ENCODE measurements around the gene PODXL.

DNA sequence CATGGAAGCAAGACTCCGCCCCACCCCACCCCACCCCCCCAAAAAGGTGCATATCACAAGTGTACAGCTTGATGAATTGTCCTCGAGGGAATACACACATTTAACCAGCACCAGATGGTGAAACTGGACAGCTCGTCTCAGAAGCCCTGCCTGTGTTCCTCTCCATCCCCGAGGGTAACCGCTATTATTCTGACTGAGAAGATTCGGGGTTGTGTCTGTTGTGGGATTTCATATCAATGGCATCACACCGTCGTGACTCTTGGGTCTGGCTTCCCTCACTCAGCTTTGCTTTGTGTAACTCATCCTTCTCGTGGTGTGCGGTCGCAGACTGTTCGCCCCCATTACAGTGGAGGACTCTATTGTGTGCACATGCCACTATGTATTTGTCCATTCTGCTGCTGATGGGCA is 18.9 kb downstream of the PODXL start:
- TF ChIP-seq POLR2AphosphoS5 (IDR thresholded peaks at IDR 0.05; ENCODE audit: low read depth) (no peak), EZH2 (IDR thresholded peaks at IDR 0.05; ENCODE audit: low read depth, unreplicated experiment) (no peak), EZH2phosphoT487 (IDR thresholded peaks at IDR 0.05; ENCODE audit: unreplicated experiment) (no peak), CREB1 (CRISPR knock-in tag; IDR thresholded peaks at IDR 0.05; ENCODE audit: low read depth) (no peak), NANOG (IDR thresholded peaks at IDR 0.05; ENCODE audit: borderline replicate concordance) (no peak), STAT1 (IDR thresholded peaks at IDR 0.05; ENCODE audit: unreplicated experiment) (no peak), ETS1 (IDR thresholded peaks at IDR 0.05) (no peak), JUNB (IDR thresholded peaks at IDR 0.05; ENCODE audit: unreplicated experiment) (no peak), ZNF114 (CRISPR knock-in tag; IDR thresholded peaks at IDR 0.05) (no peak)
- TF ChIP-seq, protein P1, sequence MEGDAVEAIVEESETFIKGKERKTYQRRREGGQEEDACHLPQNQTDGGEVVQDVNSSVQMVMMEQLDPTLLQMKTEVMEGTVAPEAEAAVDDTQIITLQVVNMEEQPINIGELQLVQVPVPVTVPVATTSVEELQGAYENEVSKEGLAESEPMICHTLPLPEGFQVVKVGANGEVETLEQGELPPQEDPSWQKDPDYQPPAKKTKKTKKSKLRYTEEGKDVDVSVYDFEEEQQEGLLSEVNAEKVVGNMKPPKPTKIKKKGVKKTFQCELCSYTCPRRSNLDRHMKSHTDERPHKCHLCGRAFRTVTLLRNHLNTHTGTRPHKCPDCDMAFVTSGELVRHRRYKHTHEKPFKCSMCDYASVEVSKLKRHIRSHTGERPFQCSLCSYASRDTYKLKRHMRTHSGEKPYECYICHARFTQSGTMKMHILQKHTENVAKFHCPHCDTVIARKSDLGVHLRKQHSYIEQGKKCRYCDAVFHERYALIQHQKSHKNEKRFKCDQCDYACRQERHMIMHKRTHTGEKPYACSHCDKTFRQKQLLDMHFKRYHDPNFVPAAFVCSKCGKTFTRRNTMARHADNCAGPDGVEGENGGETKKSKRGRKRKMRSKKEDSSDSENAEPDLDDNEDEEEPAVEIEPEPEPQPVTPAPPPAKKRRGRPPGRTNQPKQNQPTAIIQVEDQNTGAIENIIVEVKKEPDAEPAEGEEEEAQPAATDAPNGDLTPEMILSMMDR (conservative IDR thresholded peaks at IDR 0.05; ENCODE audit: low read depth in 2 of 2) = no peak
- TF ChIP-seq, protein P2, sequence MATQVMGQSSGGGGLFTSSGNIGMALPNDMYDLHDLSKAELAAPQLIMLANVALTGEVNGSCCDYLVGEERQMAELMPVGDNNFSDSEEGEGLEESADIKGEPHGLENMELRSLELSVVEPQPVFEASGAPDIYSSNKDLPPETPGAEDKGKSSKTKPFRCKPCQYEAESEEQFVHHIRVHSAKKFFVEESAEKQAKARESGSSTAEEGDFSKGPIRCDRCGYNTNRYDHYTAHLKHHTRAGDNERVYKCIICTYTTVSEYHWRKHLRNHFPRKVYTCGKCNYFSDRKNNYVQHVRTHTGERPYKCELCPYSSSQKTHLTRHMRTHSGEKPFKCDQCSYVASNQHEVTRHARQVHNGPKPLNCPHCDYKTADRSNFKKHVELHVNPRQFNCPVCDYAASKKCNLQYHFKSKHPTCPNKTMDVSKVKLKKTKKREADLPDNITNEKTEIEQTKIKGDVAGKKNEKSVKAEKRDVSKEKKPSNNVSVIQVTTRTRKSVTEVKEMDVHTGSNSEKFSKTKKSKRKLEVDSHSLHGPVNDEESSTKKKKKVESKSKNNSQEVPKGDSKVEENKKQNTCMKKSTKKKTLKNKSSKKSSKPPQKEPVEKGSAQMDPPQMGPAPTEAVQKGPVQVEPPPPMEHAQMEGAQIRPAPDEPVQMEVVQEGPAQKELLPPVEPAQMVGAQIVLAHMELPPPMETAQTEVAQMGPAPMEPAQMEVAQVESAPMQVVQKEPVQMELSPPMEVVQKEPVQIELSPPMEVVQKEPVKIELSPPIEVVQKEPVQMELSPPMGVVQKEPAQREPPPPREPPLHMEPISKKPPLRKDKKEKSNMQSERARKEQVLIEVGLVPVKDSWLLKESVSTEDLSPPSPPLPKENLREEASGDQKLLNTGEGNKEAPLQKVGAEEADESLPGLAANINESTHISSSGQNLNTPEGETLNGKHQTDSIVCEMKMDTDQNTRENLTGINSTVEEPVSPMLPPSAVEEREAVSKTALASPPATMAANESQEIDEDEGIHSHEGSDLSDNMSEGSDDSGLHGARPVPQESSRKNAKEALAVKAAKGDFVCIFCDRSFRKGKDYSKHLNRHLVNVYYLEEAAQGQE (IDR thresholded peaks at IDR 0.05; ENCODE audit: unreplicated experiment) = no peak
- TF ChIP-seq, protein P3, sequence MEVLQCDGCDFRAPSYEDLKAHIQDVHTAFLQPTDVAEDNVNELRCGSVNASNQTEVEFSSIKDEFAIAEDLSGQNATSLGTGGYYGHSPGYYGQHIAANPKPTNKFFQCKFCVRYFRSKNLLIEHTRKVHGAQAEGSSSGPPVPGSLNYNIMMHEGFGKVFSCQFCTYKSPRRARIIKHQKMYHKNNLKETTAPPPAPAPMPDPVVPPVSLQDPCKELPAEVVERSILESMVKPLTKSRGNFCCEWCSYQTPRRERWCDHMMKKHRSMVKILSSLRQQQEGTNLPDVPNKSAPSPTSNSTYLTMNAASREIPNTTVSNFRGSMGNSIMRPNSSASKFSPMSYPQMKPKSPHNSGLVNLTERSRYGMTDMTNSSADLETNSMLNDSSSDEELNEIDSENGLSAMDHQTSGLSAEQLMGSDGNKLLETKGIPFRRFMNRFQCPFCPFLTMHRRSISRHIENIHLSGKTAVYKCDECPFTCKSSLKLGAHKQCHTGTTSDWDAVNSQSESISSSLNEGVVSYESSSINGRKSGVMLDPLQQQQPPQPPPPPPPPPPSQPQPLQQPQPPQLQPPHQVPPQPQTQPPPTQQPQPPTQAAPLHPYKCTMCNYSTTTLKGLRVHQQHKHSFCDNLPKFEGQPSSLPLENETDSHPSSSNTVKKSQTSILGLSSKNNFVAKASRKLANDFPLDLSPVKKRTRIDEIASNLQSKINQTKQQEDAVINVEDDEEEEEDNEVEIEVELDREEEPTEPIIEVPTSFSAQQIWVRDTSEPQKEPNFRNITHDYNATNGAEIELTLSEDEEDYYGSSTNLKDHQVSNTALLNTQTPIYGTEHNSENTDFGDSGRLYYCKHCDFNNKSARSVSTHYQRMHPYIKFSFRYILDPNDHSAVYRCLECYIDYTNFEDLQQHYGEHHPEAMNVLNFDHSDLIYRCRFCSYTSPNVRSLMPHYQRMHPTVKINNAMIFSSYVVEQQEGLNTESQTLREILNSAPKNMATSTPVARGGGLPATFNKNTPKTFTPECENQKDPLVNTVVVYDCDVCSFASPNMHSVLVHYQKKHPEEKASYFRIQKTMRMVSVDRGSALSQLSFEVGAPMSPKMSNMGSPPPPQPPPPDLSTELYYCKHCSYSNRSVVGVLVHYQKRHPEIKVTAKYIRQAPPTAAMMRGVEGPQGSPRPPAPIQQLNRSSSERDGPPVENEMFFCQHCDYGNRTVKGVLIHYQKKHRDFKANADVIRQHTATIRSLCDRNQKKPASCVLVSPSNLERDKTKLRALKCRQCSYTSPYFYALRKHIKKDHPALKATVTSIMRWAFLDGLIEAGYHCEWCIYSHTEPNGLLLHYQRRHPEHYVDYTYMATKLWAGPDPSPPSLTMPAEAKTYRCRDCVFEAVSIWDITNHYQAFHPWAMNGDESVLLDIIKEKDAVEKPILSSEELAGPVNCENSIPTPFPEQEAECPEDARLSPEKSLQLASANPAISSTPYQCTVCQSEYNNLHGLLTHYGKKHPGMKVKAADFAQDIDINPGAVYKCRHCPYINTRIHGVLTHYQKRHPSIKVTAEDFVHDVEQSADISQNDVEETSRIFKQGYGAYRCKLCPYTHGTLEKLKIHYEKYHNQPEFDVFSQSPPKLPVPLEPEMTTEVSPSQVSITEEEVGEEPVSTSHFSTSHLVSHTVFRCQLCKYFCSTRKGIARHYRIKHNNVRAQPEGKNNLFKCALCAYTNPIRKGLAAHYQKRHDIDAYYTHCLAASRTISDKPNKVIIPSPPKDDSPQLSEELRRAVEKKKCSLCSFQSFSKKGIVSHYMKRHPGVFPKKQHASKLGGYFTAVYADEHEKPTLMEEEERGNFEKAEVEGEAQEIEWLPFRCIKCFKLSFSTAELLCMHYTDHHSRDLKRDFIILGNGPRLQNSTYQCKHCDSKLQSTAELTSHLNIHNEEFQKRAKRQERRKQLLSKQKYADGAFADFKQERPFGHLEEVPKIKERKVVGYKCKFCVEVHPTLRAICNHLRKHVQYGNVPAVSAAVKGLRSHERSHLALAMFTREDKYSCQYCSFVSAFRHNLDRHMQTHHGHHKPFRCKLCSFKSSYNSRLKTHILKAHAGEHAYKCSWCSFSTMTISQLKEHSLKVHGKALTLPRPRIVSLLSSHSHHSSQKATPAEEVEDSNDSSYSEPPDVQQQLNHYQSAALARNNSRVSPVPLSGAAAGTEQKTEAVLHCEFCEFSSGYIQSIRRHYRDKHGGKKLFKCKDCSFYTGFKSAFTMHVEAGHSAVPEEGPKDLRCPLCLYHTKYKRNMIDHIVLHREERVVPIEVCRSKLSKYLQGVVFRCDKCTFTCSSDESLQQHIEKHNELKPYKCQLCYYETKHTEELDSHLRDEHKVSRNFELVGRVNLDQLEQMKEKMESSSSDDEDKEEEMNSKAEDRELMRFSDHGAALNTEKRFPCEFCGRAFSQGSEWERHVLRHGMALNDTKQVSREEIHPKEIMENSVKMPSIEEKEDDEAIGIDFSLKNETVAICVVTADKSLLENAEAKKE (CRISPR knock-in tag; IDR thresholded peaks at IDR 0.05) = no peak
